Ishikawa (cell line): ENCODE measurements around the gene BSCL2.

Source experiments
- CREB1 ChIP-seq: IDR thresholded peaks from 2 replicates; pipeline ENCODE4 v1.6.1; 2012; ENCODE audit warnings: low read depth
- EP300 ChIP-seq: IDR thresholded peaks from 2 replicates; pipeline ENCODE4 v1.6.1; 2012; ENCODE audit warnings: borderline replicate concordance
- REST ChIP-seq: IDR thresholded peaks from 2 replicates; pipeline ENCODE4 v1.6.1; 2012; ENCODE audit warnings: low read depth, mild to moderate bottlenecking
- TEAD4 ChIP-seq: IDR thresholded peaks from 2 replicates; pipeline ENCODE4 v1.6.1; 2012

- TF ChIP-seq TEAD4 (peak; percentile 40; the same call in 1 of the 2 replicates), CREB1 (peak; percentile 79), EP300 (no peak), REST (no peak)
Measured at GRCh38 chr11:62645946-62646824, 61.0 kb downstream of the BSCL2 start, which contains the start of gene GANAB.
